GM21423 (cell line): Measurements from ENCODE around the gene CD81.
"Not testable (repeated sequence)": the region's sequence is repeated elsewhere in the genome, so short reads cannot be mapped to it uniquely, and the experiment has no call there.

Experiments used
- ATAC-seq: cut with Tn5 transposase; IDR thresholded peaks from one replicate; pipeline ENCODE4 v1.9.1; 2021; ENCODE audit warnings: mild to moderate bottlenecking, moderate library complexity; ENCODE audit not compliant: unreplicated experiment

CD81 gene

GRCh38 chr11:2376751-2377451 is at the start of gene CD81:
TSS of gene CD81 (plus strand) at chr11:2377310. CDS start at chr11:2377550, 240 bp downstream.
- peak; percentile 47 for ATAC-seq

GRCh38 chr11:2328021-2328420 is 49.1 kb upstream of the CD81 start:
- no peak for ATAC-seq

- no peak for ATAC-seq
These were observed 48.3 kb upstream of the CD81 start for GRCh38 chr11:2328656-2329354.

- ATAC-seq, result no peak
These were observed 47.6 kb upstream of the CD81 start for GRCh38 chr11:2329551-2329950.

- ATAC-seq, result no peak
These were observed 46.4 kb upstream of the CD81 start for GRCh38 chr11:2330696-2331095.

- no peak for ATAC-seq
These were observed 45.7 kb upstream of the CD81 start for GRCh38 chr11:2331404-2331803.

- ATAC-seq, result not testable (repeated sequence)
These were observed 44.5 kb upstream of the CD81 start for GRCh38 chr11:2332569-2332968.

- not testable (repeated sequence) for ATAC-seq
These were observed 43.5 kb upstream of the CD81 start for GRCh38 chr11:2333486-2334205.

GRCh38 chr11:2335286-2335685 is 41.8 kb upstream of the CD81 start:
- not testable (repeated sequence) for ATAC-seq

GRCh38 chr11:2338760-2339159 is 38.4 kb upstream of the CD81 start:
- ATAC-seq, result not testable (repeated sequence)

- no peak for ATAC-seq
These were observed 34.6 kb upstream of the CD81 start for GRCh38 chr11:2342557-2342956.

- ATAC-seq, result no peak
These were observed 34.1 kb upstream of the CD81 start for GRCh38 chr11:2342981-2343380.

- no peak for ATAC-seq
These were observed 33.6 kb upstream of the CD81 start for GRCh38 chr11:2343502-2343901.

- no peak for ATAC-seq
These were observed 32.1 kb upstream of the CD81 start for GRCh38 chr11:2345050-2345449.

GRCh38 chr11:2346014-2346413 is 31.1 kb upstream of the CD81 start:
- ATAC-seq, result no peak

- no peak for ATAC-seq
These were observed 30.4 kb upstream of the CD81 start for GRCh38 chr11:2346586-2347307.

GRCh38 chr11:2347308-2347830 is 29.7 kb upstream of the CD81 start:
- no peak for ATAC-seq

- no peak for ATAC-seq
These were observed 28.1 kb upstream of the CD81 start for GRCh38 chr11:2348986-2349385.

GRCh38 chr11:2351701-2352100 is 25.4 kb upstream of the CD81 start:
- ATAC-seq, result no peak

- no peak for ATAC-seq
These were observed 24.7 kb upstream of the CD81 start for GRCh38 chr11:2352420-2352819.
